Chondrocyte (in vitro differentiated cells): ENCODE measurements around the gene CYP1B1. TPM values are rescaled to one million over a fixed set of nuclear protein-coding genes. Genes with fewer than 3 reads are reported as not detected.

Experiments
- DNase-seq: peaks from one replicate; pipeline ENCODE4 v3.0.0; 2021; ENCODE audit warnings: mixed read lengths, low spot score
- H3K27ac Mint-ChIP-seq: one replicate; pipeline ENCODE4 v1.8.0; 2021; ENCODE audit warnings: mild to moderate bottlenecking, moderate library complexity, mixed read lengths; ENCODE audit not compliant: unreplicated experiment
- H3K27me3 Mint-ChIP-seq: 2 replicates; pipeline ENCODE4 v1.8.0; 2021; ENCODE audit warnings: low read depth, mixed read lengths
- H3K36me3 Mint-ChIP-seq: 2 replicates; pipeline ENCODE4 v1.8.0; 2021; ENCODE audit warnings: low read depth, mixed read lengths
- H3K4me1 Mint-ChIP-seq: 2 replicates; pipeline ENCODE4 v1.8.0; 2021; ENCODE audit warnings: low read depth, mild to moderate bottlenecking, mixed read lengths
- H3K4me3 Mint-ChIP-seq: one replicate; pipeline ENCODE4 v1.8.0; 2021; ENCODE audit warnings: mild to moderate bottlenecking, moderate library complexity, mixed read lengths; ENCODE audit not compliant: unreplicated experiment
- H3K9me3 Mint-ChIP-seq: 2 replicates; pipeline ENCODE4 v1.8.0; 2021; ENCODE audit warnings: low read depth, mixed read lengths
- CTCF ChIP-seq: fragments of 200-600 bp; sonication (generic); IDR thresholded peaks from 2 replicates; pipeline ENCODE4 v1.5.0; 2021; ENCODE audit warnings: antibody characterized with exemption, mild to moderate bottlenecking, moderate library complexity
- long read RNA-seq: library from polyadenylated mRNA; stranded (forward); transcript quantifications from one replicate; pipeline ENCODE4 v2.0.0, GENCODE V29; 2021
- total RNA-seq: library from RNA; stranded (reverse); gene quantifications from 3 replicates; pipeline ENCODE4 v1.2.1, GENCODE V29; 2021

CYP1B1 gene
- 60.6 to 135 TPM (median 133 TPM) in 3 replicates for total RNA-seq
- long read RNA-seq, full-length matches to known transcripts, result 329 of 408 reads
- long read RNA-seq, partial matches to known transcripts, result 47 of 408 reads
- long read RNA-seq, other reads (novel, unspliced or antisense), result 32 of 408 reads

- no peak for TF ChIP-seq CTCF
- no peaks in the 10 kb centered on the region for H3K9me3 Mint-ChIP-seq
- H3K4me3 Mint-ChIP-seq, result peak within 1 kb of the TSS; percentile 82
- DNase-seq, result no peak
- peaks cover 18% of the 10 kb centered on the region for H3K36me3 Mint-ChIP-seq
- peak within 1 kb of the TSS; percentile 97 for H3K27ac Mint-ChIP-seq
- no peaks in the 10 kb centered on the region for H3K27me3 Mint-ChIP-seq
- peaks cover 43% of the 10 kb centered on the region for H3K4me1 Mint-ChIP-seq
Observed at GRCh38 chr2:38075507-38076151, at the start of gene CYP1B1. CYP1B1 (minus strand) TSS chr2:38076151; CDS start chr2:38075388, 763 bp downstream.

- Mint-ChIP-seq H3K27ac (no peak overlapping the region), H3K9me3 (peaks cover 12% of the 10 kb centered on the region), H3K4me3 (no peak overlapping the region), H3K27me3 (no peaks in the 10 kb centered on the region), H3K4me1 (peaks cover 33% of the 10 kb centered on the region), H3K36me3 (peaks cover 11% of the 10 kb centered on the region)
- no peak for DNase-seq
- no peak for TF ChIP-seq CTCF
Observed at GRCh38 chr2:38125007-38125406, 49.1 kb upstream of the CYP1B1 start.

GRCh38 chr2:38123911-38124310 lies 48.0 kb upstream of the CYP1B1 start:
- no peaks in the 10 kb centered on the region for H3K27me3 Mint-ChIP-seq
- H3K9me3 Mint-ChIP-seq, result peaks cover 12% of the 10 kb centered on the region
- no peak overlapping the region for H3K4me3 Mint-ChIP-seq
- no peak for TF ChIP-seq CTCF
- DNase-seq, result no peak
- peaks cover 11% of the 10 kb centered on the region for H3K36me3 Mint-ChIP-seq
- H3K27ac Mint-ChIP-seq, result no peak overlapping the region
- H3K4me1 Mint-ChIP-seq, result peaks cover 33% of the 10 kb centered on the region

- no peak for DNase-seq
- no peak for TF ChIP-seq CTCF
Observed at GRCh38 chr2:38122344-38122743, 46.4 kb upstream of the CYP1B1 start.

GRCh38 chr2:38121481-38121880 lies 45.5 kb upstream of the CYP1B1 start:
- peaks cover 1% of the 10 kb centered on the region for H3K36me3 Mint-ChIP-seq
- no peak overlapping the region for H3K27ac Mint-ChIP-seq
- no peak overlapping the region for H3K4me3 Mint-ChIP-seq
- H3K27me3 Mint-ChIP-seq, result no peaks in the 10 kb centered on the region
- no peak for TF ChIP-seq CTCF
- H3K4me1 Mint-ChIP-seq, result peaks cover 43% of the 10 kb centered on the region
- H3K9me3 Mint-ChIP-seq, result peaks cover 1% of the 10 kb centered on the region
- no peak for DNase-seq

More at GRCh38 chr2:38122344-38122743, 46.4 kb upstream of the CYP1B1 start:
- Mint-ChIP-seq H3K4me1 (peaks cover 35% of the 10 kb centered on the region), H3K27ac (peak overlapping the region; percentile 42), H3K36me3 (peaks cover 6% of the 10 kb centered on the region), H3K9me3 (peaks cover 10% of the 10 kb centered on the region), H3K27me3 (no peaks in the 10 kb centered on the region), H3K4me3 (no peak overlapping the region)
